K562 (cell line): ENCODE data around the gene FAM107B. TPM values are rescaled to one million over a fixed set of nuclear protein-coding genes. Genes with fewer than 3 reads are reported as not detected.

Source experiments
- ARNT ChIP-seq, 2 experiments: fragments of 450-650 bp; IDR thresholded peaks; 2 replicates each; pipeline ENCODE4 v1.6.1; 2016; ENCODE audit warnings: mild to moderate bottlenecking in 1 of 2
- DDX20 ChIP-seq: fragments of 450-650 bp; IDR thresholded peaks from 2 replicates; pipeline ENCODE4 v1.6.1; 2016; ENCODE audit warnings: missing genetic modification characterization, low read depth, mild to moderate bottlenecking, missing compliant biosample characterization, moderate library complexity
- MAFF ChIP-seq: IDR thresholded peaks from 2 replicates; pipeline ENCODE4 v1.6.1; 2012; ENCODE audit warnings: low read length, improper control_type of control experiment
- SREBF2 ChIP-seq: sonication (generic); formaldehyde crosslinking; IDR thresholded peaks from 2 replicates; pipeline ENCODE4 v1.4.0; 2020; ENCODE audit warnings: mild to moderate bottlenecking, missing genetic modification reagents
- TAL1 ChIP-seq: fragments of 450-650 bp; IDR thresholded peaks from 2 replicates; pipeline ENCODE4 v1.6.1; 2016; ENCODE audit warnings: mild to moderate bottlenecking
- ZC3H11A ChIP-seq: IDR thresholded peaks from 2 replicates; pipeline ENCODE4 v1.6.1; 2012; ENCODE audit warnings: low read depth, low read length, improper control_type of control experiment
- ZNF174 ChIP-seq: fragments of 250-450 bp; sonication (Bioruptor Pico); IDR thresholded peaks from 2 replicates; pipeline ENCODE4 v1.4.0; 2020; ENCODE audit warnings: mild to moderate bottlenecking
- polyA plus RNA-seq, 8 experiments: library from polyadenylated mRNA; depleted of rRNA in 4 of 8; stranded (reverse) in 5 of 8; unstranded in 3 of 8; fragments of >200 nt; fragmentation: Nextera tagmentation in 2 of 8; fragmentation: Illumina TruSeq in 1 of 8; extraction: Ambion mirVana in 2 of 8; extraction: Trizol in 1 of 8; gene quantifications; 2 replicates each; pipeline versions ENCODE4 v1.2.1 to v1.2.3, GENCODE V29; 2011 to 2014; ENCODE audit warnings: inconsistent platforms in 1 of 8, missing spikeins in 1 of 8
- total RNA-seq, 7 experiments: library from RNA; depleted of rRNA in 6 of 7; stranded (reverse); fragments of >200 nt in 6 of 7; fragmentation: Illumina TruSeq in 2 of 7; extraction: Trizol in 2 of 7; gene quantifications; 2 replicates each; pipeline versions ENCODE4 v1.2.1 to v1.2.3, GENCODE V29; 2011 to 2021; ENCODE audit warnings: low replicate concordance in 1 of 7
- TF ChIP-seq, protein P1 (sequence below): fragments of 450-650 bp; IDR thresholded peaks from 2 replicates; pipeline ENCODE4 v1.6.1; 2016; ENCODE audit warnings: mild to moderate bottlenecking
- TF ChIP-seq, protein P2 (sequence below), 2 experiments: IDR thresholded peaks; 2 replicates each; pipeline ENCODE4 v1.6.1; 2011; ENCODE audit warnings: borderline replicate concordance in 1 of 2, control low read depth in 1 of 2, low read depth in 1 of 2, low read length in 1 of 2, mild to moderate bottlenecking in 1 of 2, mixed read lengths in 1 of 2, moderate library complexity in 1 of 2; ENCODE audit not compliant: insufficient read depth in 1 of 2, insufficient read length in 1 of 2, poor library complexity in 1 of 2, severe bottlenecking in 1 of 2; ENCODE audit errors: extremely low read depth in 1 of 2

Gene FAM107B
- total and polyA plus RNA-seq, 9 of the 15 experiments (the other 6 are each of a cell fraction or from before 2014, with no cell fraction given) = 0.40 to 2.8 (median 1.4) TPM

DNA sequence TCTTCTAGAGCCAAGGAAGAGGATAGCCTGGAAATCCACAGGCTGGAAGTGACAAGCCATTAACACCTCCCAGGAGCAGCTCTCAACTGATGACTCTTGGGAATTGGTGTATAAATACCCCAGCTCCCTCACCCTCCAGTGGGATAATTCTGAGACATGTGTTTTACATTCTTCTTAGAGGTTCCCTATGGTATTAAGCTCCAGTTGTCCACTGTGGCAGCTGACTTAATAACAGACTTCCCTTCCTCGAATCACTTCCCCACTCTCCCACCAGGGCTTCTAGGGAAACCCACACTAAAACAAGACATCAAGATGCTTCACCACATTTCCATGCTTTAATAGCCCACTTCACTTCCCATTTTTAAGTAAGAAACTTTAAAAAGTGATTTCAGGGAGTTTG is 47.2 kb downstream of the FAM107B start (continued):
- no peak for TF ChIP-seq ZC3H11A
- no peak for TF ChIP-seq ARNT (IDR thresholded peaks at IDR 0.05)
- no peak for TF ChIP-seq DDX20 (tag)
- TF ChIP-seq TAL1 = no peak
- no peak for TF ChIP-seq ZNF174 (CRISPR knock-in tag)
- TF ChIP-seq, protein P1, sequence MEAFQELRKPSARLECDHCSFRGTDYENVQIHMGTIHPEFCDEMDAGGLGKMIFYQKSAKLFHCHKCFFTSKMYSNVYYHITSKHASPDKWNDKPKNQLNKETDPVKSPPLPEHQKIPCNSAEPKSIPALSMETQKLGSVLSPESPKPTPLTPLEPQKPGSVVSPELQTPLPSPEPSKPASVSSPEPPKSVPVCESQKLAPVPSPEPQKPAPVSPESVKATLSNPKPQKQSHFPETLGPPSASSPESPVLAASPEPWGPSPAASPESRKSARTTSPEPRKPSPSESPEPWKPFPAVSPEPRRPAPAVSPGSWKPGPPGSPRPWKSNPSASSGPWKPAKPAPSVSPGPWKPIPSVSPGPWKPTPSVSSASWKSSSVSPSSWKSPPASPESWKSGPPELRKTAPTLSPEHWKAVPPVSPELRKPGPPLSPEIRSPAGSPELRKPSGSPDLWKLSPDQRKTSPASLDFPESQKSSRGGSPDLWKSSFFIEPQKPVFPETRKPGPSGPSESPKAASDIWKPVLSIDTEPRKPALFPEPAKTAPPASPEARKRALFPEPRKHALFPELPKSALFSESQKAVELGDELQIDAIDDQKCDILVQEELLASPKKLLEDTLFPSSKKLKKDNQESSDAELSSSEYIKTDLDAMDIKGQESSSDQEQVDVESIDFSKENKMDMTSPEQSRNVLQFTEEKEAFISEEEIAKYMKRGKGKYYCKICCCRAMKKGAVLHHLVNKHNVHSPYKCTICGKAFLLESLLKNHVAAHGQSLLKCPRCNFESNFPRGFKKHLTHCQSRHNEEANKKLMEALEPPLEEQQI = no peak
- TF ChIP-seq MAFF = no peak
- TF ChIP-seq, protein P2, sequence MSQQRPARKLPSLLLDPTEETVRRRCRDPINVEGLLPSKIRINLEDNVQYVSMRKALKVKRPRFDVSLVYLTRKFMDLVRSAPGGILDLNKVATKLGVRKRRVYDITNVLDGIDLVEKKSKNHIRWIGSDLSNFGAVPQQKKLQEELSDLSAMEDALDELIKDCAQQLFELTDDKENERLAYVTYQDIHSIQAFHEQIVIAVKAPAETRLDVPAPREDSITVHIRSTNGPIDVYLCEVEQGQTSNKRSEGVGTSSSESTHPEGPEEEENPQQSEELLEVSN (IDR thresholded peaks at IDR 0.05; ENCODE audit: borderline replicate concordance in 1 of 2, extremely low read depth in 1 of 2, insufficient read depth in 1 of 2, insufficient read length in 1 of 2, low read depth in 1 of 2, low read length in 1 of 2, poor library complexity in 1 of 2, severe bottlenecking in 1 of 2) = no peak
- no peak for TF ChIP-seq SREBF2 (CRISPR knock-in tag)
